GM18520 (cell line): ENCODE data around the gene ZNF254.
"Not testable (repeated sequence)": the region's sequence is repeated elsewhere in the genome, so short reads cannot be mapped to it uniquely, and the experiment has no call there.

Experiments used
- ATAC-seq: cut with Tn5 transposase; IDR thresholded peaks from one replicate; pipeline ENCODE4 v1.9.1; 2021; ENCODE audit not compliant: unreplicated experiment

The ZNF254 gene

GRCh38 chr19:24071078-24071477 lies 15.9 kb upstream of the ZNF254 start:
- no peak for ATAC-seq

DNA sequence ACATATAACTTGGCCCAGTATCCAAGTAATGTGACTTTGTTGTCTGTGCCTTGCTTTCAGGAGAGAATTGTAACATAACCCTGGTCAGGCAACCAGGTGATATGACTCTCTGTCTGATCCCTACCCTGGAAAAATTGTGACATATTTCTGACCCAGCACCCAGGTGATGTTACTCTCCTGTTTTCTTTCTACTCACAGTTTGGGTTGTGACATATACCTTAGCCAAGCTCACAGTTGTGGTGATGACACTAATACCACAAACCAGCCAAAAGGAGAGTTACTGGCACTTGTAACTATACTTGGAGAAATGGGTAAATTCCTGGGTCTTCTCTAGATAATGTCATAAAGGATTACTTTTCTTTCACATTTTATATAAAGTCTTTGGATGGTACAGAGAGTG lies 14.3 kb upstream of the ZNF254 start:
- no peak for ATAC-seq

DNA sequence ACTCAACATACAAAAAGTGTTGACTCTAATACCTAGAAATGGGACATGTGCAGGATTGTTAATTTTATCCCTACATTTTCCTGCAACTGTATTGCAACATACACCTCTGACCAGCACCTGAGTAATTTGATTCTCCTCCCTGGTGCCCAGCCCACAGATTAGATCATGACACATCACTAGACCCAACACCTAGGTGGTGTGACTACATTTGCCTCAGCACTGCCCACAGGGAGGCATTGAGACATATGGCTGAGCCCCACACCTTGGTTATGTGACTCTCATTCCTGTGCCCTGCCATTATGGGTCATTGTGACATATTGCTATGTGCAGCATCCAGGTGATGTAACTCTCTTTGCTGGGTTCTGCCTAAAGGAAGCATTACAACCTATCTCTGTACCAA lies 13.2 kb upstream of the ZNF254 start:
- ATAC-seq: no peak

DNA sequence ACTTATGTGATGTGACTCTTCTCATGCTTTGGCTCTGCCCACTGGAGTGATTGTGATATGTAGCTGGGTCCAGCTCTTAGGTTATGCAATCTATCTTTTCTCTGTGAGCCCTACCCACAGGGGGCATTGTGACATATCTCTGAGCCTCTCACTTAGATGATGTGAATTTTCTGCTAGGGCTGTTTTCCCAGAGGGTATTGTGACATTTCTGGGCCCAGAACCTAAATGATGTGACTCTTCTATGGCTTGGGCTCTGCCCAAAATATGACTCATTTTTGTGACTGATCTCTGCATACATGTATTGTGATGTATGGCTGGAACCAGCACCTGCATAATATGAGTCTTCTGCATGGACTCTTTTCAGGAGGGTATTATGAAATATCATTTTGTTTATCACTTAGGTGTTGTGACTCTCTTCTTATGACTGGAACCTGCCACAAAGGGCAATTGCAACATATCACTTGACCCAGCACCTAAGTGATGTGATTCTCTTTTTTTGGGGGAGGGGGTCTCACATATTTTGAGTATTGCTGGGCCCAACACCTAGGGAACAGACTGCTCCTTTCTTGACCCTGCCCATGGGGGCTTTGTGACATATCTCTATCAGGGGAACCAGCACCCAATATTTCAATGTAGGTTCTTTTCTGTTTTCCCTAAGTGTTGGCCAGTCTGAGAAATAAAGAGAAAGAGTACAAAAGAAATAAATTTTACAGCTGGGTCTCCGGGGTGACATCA lies 12.1 kb upstream of the ZNF254 start:
- no peak for ATAC-seq

DNA sequence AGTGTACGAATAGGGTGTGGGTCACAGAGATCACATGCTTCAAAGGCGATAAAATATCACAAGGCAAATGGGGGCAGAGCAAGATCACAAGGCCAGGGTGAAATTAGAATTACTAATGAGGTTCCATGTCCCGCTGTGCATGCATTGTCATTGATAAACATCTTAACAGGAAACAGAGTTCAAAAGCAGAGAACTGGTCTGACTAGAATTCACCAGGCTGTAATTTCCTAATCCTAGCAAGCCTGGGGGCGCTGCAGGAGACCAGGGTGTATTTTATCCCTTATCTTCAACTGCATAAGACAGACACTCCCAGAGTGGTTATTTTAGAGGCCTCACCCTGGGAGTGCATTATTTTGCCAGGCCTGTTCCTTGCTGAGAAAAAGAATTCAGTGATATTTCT lies 11.5 kb upstream of the ZNF254 start:
- not testable (repeated sequence) for ATAC-seq

DNA sequence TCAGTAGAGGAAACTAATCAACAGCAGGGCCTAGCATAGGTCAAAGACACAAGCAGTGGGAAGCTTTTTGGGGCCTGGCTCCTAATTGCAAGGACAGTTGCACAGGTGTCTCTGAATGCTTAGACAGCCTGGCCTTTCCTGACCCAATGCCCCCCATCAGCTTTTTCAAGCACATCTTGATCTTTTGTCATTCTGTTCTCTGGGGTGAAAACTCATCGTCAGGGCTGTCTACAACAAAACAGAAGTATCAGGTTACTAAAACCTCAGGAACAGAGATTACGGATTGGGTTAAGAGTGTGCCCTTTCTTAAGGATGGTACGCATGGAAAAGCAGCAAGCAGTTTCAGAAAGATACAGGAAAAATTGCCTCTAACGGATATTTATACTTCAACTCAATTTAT lies 8.3 kb upstream of the ZNF254 start:
- no peak for ATAC-seq

DNA sequence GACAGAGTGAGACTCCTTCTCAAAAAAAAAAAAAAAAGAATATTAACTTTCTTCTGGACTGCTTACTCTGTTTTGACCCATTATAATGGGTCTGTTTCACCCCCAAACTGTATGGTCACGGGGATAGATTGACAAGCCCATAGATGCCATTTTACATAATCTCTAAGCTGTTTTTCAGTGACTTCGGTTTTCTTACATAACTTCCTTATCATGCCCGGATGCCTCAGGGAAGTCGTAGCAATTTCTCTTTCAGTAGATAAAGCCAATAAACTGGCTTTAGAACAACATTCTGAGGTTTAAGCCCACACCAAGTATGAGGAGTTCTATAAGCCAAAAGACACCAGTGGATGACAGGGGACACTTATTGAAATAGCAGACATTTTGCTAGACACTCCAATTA lies 5.9 kb upstream of the ZNF254 start:
- ATAC-seq: no peak

GRCh38 chr19:24098359-24098758 lies 11.4 kb downstream of the ZNF254 start:
- ATAC-seq: no peak

- ATAC-seq: no peak
Observed at GRCh38 chr19:24099829-24100228, 12.8 kb downstream of the ZNF254 start.

- not testable (repeated sequence) for ATAC-seq
Observed at GRCh38 chr19:24100597-24100996, 13.6 kb downstream of the ZNF254 start.

- ATAC-seq: no peak
Observed at GRCh38 chr19:24101459-24102115, 14.6 kb downstream of the ZNF254 start.

DNA sequence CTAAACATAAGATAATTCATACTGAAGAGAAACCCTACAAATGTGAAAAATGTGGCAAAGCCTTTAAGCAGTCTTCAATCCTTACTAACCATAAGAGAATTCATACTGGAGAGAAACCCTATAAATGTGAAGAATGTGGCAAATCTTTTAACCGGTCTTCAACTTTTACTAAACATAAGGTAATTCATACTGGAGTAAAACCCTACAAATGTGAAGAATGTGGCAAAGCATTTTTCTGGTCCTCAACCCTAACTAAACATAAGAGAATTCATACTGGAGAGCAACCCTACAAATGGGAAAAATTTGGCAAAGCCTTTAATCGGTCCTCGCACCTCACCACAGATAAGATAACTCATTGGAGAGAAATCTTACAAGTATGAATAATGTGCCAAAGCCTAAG lies 40.6 kb downstream of the ZNF254 start:
- ATAC-seq: no peak

DNA sequence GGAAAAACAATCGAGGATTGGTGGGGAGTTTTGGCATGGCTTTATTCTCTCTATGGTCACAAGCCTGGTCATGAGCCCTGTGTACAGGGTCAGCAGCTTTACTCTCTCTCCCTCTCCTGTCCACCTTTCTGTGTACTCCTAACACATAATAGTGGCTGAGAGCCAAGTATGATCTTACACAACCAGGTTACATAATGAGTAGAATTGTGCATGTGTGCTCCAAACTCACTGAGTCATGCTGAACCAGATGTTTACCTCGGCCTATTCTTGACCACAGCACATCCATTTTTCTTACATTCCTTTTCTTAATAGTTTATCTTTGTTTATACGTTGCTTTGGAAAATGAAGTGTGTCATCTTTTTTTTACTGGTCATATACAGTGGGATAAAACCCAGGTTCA lies 53.1 kb downstream of the ZNF254 start:
- ATAC-seq: no peak

GRCh38 chr19:24140591-24140990 lies 53.6 kb downstream of the ZNF254 start:
- ATAC-seq: no peak

DNA sequence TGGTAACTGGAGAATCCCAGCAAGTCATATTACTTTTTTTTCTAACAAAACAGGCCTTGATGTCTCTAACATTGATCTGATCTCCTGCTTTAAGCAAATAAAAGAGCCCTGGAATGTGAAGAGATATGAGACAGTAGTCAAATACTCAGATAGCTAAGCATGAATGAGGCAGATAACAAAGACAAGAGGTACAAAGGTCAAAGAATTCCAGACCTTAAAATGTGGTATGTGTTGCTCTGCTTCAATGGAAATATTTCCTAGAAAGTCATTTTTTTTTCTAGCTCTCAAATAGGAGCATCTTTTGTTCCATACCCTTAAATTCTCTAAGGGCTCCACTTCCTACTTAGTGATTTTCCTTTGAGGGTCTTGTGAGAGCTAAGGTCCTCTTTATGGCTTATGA lies 54.6 kb downstream of the ZNF254 start:
- no peak for ATAC-seq

DNA sequence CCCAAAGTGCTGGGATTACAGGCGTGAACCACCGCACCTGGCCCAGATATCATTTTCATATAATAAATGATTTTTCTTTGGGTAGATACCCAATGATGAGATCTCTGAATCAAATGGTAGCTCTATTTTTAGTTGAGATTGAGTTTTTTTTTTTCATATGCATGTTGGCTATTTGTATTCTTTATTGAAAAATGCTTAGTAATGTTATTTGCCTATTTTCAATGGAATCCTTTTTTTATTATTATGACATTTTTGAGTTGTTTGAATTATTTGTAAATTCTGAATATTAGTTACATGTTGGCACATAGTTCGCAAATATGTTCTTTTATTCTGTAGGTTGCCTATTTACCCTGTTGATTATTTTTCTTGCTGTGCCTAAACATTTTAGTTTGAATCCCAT lies 55.8 kb downstream of the ZNF254 start:
- no peak for ATAC-seq

GRCh38 chr19:24159707-24160106 lies 72.7 kb downstream of the ZNF254 start:
- no peak for ATAC-seq

DNA sequence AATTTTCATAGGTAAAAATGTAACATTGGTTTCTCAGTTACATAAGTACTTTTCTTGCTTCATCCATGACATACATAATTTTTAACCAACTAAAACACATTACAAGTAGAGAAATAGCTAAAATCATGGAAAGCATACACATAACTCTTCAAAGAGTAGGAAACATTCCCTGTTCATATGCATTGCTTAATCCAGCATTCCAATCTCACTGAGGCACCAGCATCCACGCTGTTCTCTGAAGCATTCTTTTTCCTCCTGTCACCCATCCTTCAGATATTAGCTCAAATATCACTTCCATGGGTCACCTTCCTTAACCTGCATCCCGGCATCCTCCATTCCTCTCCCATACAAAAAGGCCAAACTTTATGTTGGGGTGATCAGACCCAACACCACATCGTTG lies 79.1 kb downstream of the ZNF254 start:
- ATAC-seq: no peak

DNA sequence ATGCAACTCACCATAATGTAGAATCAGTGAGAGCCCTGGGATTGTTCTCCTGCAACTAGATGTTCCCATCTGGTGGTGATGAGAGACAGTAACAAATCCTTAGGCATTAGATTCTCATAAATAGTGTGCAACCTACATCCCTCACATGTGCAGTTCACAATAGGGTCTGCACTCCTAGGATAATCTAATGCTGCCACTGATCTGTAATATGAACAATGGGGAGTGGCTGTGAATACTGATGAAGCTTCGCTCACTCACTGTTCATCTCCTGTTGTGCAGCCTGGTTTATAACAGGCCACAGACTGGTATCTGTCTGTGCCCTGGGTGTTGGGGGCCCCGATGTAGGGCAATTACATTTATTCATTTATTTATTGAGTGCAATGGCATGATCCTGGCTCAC lies 86.9 kb downstream of the ZNF254 start:
- no peak for ATAC-seq

DNA sequence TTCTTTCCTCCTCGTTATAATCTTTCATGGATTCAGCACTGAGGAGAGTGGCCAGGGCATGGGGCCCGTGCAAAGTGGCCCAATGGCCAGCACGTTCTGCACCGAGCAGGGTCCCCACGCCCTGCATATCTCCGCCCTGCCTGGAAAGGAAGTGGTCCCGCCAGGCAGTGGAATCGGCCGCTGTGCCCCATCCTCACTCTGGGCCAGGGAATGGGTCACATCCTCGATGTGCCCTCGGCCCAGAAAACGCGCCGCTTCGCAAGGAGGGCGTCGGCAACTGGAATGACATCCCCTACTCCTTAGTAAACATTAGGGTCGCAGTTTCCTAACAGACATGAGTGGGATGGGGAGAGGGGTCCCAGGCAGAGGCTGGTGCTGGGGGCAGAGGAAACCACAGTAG lies 90.7 kb downstream of the ZNF254 start:
- no peak for ATAC-seq

DNA sequence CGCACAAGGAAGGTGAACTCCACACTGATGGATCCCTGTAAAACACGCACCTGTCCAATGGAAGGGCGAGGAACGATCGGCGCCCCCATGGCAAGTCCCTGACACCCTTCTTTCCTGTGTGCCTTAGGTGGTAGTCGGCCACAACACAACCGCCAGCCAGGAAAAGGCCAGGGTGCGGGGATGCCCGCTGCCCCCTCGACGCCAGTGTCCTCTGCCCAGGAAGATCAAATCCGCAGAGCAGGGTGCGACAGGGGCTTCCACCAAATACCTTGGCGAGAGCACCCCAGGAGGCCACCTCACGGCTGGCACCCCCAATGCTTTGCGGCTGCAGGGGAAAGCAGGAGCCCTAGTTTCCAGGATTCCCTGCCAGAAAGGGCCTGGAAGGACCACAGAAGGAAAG lies 91.2 kb downstream of the ZNF254 start:
- ATAC-seq: no peak
